ENCODE data around the gene ZNF219. TPM values are rescaled to one million over a fixed set of nuclear protein-coding genes. Genes with fewer than 3 reads are reported as not detected.

The ZNF219 gene
- total and polyA plus RNA-seq, 2 of the 13 experiments (the other 11 are each of a cell fraction or from before 2014, with no cell fraction given) = 34.5 to 36.6 TPM

DNA sequence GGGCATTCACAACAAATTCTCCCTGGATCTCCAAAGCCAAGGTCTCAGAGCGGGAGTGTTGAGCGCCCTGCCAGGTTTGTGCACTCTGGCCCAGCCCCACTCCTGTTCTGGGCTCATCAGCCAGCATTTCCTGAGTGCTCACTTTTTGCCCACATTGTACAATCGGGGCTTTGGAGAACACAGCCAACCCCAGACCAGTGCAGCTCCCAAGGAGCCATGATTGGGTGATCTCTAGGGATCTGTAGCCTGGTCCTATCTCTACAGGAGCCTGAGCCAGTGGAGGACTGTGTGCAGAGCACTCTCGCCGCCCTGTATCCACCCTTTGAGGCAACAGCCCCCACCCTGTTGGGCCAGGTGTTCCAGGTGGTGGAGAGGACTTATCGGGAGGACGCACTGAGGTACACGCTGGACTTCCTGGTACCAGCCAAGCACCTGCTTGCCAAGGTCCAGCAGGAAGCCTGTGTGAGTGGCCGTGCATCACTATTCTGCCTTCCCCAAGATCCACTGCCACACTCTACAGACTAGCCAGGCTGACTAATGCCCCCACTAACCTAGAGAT, 25.6 kb downstream of the ZNF219 start (continued):
- TF ChIP-seq, protein P1, sequence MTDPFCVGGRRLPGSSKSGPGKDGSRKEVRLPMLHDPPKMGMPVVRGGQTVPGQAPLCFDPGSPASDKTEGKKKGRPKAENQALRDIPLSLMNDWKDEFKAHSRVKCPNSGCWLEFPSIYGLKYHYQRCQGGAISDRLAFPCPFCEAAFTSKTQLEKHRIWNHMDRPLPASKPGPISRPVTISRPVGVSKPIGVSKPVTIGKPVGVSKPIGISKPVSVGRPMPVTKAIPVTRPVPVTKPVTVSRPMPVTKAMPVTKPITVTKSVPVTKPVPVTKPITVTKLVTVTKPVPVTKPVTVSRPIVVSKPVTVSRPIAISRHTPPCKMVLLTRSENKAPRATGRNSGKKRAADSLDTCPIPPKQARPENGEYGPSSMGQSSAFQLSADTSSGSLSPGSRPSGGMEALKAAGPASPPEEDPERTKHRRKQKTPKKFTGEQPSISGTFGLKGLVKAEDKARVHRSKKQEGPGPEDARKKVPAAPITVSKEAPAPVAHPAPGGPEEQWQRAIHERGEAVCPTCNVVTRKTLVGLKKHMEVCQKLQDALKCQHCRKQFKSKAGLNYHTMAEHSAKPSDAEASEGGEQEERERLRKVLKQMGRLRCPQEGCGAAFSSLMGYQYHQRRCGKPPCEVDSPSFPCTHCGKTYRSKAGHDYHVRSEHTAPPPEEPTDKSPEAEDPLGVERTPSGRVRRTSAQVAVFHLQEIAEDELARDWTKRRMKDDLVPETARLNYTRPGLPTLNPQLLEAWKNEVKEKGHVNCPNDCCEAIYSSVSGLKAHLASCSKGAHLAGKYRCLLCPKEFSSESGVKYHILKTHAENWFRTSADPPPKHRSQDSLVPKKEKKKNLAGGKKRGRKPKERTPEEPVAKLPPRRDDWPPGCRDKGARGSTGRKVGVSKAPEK (CRISPR knock-in tag; IDR thresholded peaks at IDR 0.05; ENCODE audit: borderline replicate concordance) = 0 out of 2 replicates have a peak, but pooled peaks have one; percentile 31
- no peak for TF ChIP-seq ERF (CRISPR knock-in tag; IDR thresholded peaks at IDR 0.05)
- TF ChIP-seq ZC3H13 (CRISPR knock-in tag; IDR thresholded peaks at IDR 0.05) = 0 out of 2 replicates have a peak, but pooled peaks have one; percentile 5
- TF ChIP-seq ZNF883 (CRISPR knock-in tag; IDR thresholded peaks at IDR 0.05; ENCODE audit: not compliant biosample characterization) = peak; percentile 28
- TF ChIP-seq ZNF598 (CRISPR knock-in tag; IDR thresholded peaks at IDR 0.05; ENCODE audit: borderline replicate concordance) = 0 out of 2 replicates have a peak, but pooled peaks have one; percentile 54
- TF ChIP-seq RNF2 (conservative IDR thresholded peaks at IDR 0.05; ENCODE audit: low read depth) = no peak
- no peak for TF ChIP-seq HMG20A (CRISPR knock-in tag; IDR thresholded peaks at IDR 0.05; ENCODE audit: borderline replicate concordance)
- 0 out of 2 replicates have a peak, but pooled peaks have one; percentile 54 for TF ChIP-seq PAF1 (CRISPR knock-in tag; IDR thresholded peaks at IDR 0.05)
- TF ChIP-seq, protein P2, sequence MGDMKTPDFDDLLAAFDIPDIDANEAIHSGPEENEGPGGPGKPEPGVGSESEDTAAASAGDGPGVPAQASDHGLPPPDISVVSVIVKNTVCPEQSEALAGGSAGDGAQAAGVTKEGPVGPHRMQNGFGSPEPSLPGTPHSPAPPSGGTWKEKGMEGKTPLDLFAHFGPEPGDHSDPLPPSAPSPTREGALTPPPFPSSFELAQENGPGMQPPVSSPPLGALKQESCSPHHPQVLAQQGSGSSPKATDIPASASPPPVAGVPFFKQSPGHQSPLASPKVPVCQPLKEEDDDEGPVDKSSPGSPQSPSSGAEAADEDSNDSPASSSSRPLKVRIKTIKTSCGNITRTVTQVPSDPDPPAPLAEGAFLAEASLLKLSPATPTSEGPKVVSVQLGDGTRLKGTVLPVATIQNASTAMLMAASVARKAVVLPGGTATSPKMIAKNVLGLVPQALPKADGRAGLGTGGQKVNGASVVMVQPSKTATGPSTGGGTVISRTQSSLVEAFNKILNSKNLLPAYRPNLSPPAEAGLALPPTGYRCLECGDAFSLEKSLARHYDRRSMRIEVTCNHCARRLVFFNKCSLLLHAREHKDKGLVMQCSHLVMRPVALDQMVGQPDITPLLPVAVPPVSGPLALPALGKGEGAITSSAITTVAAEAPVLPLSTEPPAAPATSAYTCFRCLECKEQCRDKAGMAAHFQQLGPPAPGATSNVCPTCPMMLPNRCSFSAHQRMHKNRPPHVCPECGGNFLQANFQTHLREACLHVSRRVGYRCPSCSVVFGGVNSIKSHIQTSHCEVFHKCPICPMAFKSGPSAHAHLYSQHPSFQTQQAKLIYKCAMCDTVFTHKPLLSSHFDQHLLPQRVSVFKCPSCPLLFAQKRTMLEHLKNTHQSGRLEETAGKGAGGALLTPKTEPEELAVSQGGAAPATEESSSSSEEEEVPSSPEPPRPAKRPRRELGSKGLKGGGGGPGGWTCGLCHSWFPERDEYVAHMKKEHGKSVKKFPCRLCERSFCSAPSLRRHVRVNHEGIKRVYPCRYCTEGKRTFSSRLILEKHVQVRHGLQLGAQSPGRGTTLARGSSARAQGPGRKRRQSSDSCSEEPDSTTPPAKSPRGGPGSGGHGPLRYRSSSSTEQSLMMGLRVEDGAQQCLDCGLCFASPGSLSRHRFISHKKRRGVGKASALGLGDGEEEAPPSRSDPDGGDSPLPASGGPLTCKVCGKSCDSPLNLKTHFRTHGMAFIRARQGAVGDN (CRISPR knock-in tag; IDR thresholded peaks at IDR 0.05) = peak; percentile 39
- 0 out of 2 replicates have a peak, but pooled peaks have one; percentile 34 for TF ChIP-seq ZNF274 (CRISPR knock-in tag; IDR thresholded peaks at IDR 0.05)
- TF ChIP-seq NONO (IDR thresholded peaks at IDR 0.05) = no peak
- 0 out of 2 replicates have a peak, but pooled peaks have one; percentile 33 for TF ChIP-seq NONO (CRISPR knock-in tag; conservative IDR thresholded peaks at IDR 0.05)
- TF ChIP-seq AGO2 (optimal IDR thresholded peaks at IDR 0.05; ENCODE audit: low read depth, low read length) = peak; percentile 32
- TF ChIP-seq, protein P3, sequence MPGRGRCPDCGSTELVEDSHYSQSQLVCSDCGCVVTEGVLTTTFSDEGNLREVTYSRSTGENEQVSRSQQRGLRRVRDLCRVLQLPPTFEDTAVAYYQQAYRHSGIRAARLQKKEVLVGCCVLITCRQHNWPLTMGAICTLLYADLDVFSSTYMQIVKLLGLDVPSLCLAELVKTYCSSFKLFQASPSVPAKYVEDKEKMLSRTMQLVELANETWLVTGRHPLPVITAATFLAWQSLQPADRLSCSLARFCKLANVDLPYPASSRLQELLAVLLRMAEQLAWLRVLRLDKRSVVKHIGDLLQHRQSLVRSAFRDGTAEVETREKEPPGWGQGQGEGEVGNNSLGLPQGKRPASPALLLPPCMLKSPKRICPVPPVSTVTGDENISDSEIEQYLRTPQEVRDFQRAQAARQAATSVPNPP (CRISPR knock-in tag; IDR thresholded peaks at IDR 0.05) = no peak

Data from HepG2 (cell line).